Mammary epithelial cell (primary cell): ENCODE results near the gene PTER.

Source experiments
- CTCF ChIP-seq, 2 donors: IDR thresholded peaks in 1 of 2; conservative IDR thresholded peaks in 1 of 2; 2 replicates each; pipeline ENCODE4 v1.5.1; 2011 to 2012; ENCODE audit warnings: inconsistent platforms in 2 of 2, low read length in 2 of 2, mild to moderate bottlenecking in 2 of 2, control low read depth in 1 of 2, low read depth in 1 of 2; ENCODE audit not compliant: insufficient read depth in 1 of 2; ENCODE audit errors: extremely low read depth in 1 of 2
- EZH2 ChIP-seq: IDR thresholded peaks from 2 replicates; pipeline ENCODE4 v1.6.1; 2012; ENCODE audit warnings: low read length, inconsistent platforms, borderline replicate concordance

GRCh38 chr10:16493884-16494536, 57.2 kb downstream of the PTER start:
- TF ChIP-seq CTCF (conservative IDR thresholded peaks at IDR 0.05 in 1 of 2, IDR thresholded peaks at IDR 0.05 in 1 of 2; ENCODE audit: extremely low read depth in 1 of 2, insufficient read depth in 1 of 2, low read depth in 1 of 2, low read length in 2 of 2) (no peak), EZH2 (no peak)
